ENCODE measurements around the gene ARHGAP15. TPM values are rescaled to one million over a fixed set of nuclear protein-coding genes. Genes with fewer than 3 reads are reported as not detected.
A peak's percentile ranks its signal among the peaks of the same experiment; 100 is the strongest.

Gene ARHGAP15
- polyA plus RNA-seq, 1 donor from 2014 or later = 190 TPM

DNA sequence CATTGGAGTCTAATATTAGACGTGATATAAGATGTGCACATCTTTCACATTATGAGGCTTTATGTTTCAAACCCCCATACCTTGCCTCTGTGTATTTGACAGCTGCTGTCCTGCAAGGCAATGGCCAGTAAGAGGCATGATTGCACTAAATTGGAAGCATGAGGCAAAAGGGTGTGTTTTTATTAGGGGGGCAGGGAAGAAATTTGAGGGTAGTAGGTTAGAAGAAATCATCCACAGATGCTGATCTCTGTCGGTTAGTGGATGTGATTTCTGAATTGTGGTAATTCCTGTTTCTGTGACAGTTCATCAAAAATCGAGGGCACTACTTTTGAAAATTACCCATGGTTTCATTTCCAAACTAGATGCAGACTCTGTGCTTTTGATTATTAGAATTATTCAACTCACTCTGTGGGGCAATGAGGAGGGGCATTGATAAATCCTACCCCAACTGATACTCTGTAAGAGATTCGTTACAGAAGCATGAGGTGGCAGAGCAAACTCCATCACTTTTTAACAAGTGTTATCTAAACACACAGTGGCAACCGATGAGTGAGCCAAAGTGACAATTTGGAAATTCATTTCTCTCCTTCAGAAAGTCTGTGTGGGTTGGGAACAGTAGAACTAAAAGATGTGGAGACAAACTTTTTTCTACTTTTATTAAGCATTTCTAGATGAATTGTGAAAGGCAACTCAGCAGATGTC, 453.0 kb downstream of the ARHGAP15 start:
- H3K4me1 Mint-ChIP-seq = peaks cover 6 to 17% (median 9%) of the 10 kb centered on the region in 3 donors
- no peaks in the 10 kb centered on the region for H3K27me3 Mint-ChIP-seq
- no peak overlapping the region for H3K27ac Mint-ChIP-seq
- H3K9me3 Mint-ChIP-seq = peaks cover 0 to 4% (median 0%) of the 10 kb centered on the region in 3 donors
- H3K36me3 Mint-ChIP-seq = peaks cover 13% of the 10 kb centered on the region
- H3K4me3 Mint-ChIP-seq = no peak overlapping the region

- Mint-ChIP-seq H3K4me3 (no peak overlapping the region), H3K4me1 (peaks cover 13 to 33% (median 17%) of the 10 kb centered on the region in 3 donors), H3K36me3 (peaks cover 14% of the 10 kb centered on the region), H3K27me3 (no peaks in the 10 kb centered on the region), H3K9me3 (peaks cover 0 to 4% (median 0%) of the 10 kb centered on the region in 3 donors), H3K27ac (peak overlapping the region in 1 of 3 donors; percentile 23)
Measured at GRCh38 chr2:143584936-143585335, 455.7 kb downstream of the ARHGAP15 start.

- no peak overlapping the region for H3K4me3 Mint-ChIP-seq
- H3K9me3 Mint-ChIP-seq = peaks cover 0 to 4% (median 0%) of the 10 kb centered on the region in 3 donors
Measured at GRCh38 chr2:143586119-143586518, 456.9 kb downstream of the ARHGAP15 start.

DNA sequence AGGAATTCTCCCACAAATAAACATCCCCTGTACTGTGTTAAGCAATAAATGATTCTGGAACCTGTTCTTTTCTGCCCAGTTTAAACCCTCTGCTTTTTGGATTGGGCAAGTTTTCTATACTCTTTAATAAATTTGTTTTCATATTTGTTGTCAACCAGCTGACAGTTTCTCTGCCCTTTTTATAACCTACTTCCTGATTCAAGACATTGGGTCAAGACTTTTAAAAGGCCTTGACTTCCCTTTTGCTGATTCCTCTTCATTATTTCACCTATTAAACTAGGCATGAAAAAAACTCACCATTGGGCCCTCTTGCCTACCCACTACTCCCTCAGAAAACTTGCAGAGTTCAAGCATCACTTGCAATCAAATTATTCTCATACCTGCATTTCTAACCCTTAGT, 459.5 kb downstream of the ARHGAP15 start:
- H3K4me3 Mint-ChIP-seq = no peak overlapping the region
- peaks cover 0 to 4% (median 0%) of the 10 kb centered on the region in 3 donors for H3K9me3 Mint-ChIP-seq
- H3K4me1 Mint-ChIP-seq = peaks cover 9 to 19% (median 17%) of the 10 kb centered on the region in 3 donors
- H3K27ac Mint-ChIP-seq = peak overlapping the region in 1 of 3 donors; percentile 70
- no peaks in the 10 kb centered on the region for H3K27me3 Mint-ChIP-seq
- peaks cover 16% of the 10 kb centered on the region for H3K36me3 Mint-ChIP-seq

More at GRCh38 chr2:143586119-143586518, 456.9 kb downstream of the ARHGAP15 start:
- H3K36me3 Mint-ChIP-seq = peaks cover 19% of the 10 kb centered on the region
- no peaks in the 10 kb centered on the region for H3K27me3 Mint-ChIP-seq
- H3K27ac Mint-ChIP-seq = no peak overlapping the region
- H3K4me1 Mint-ChIP-seq = peaks cover 12 to 28% (median 17%) of the 10 kb centered on the region in 3 donors

- Mint-ChIP-seq H3K36me3 (peaks cover 13% of the 10 kb centered on the region), H3K4me1 (peaks cover 0 to 5% (median 0%) of the 10 kb centered on the region in 3 donors), H3K27ac (no peak overlapping the region)
Measured at GRCh38 chr2:143594161-143594560, 464.9 kb downstream of the ARHGAP15 start.

GRCh38 chr2:143594745-143595144, 465.5 kb downstream of the ARHGAP15 start:
- Mint-ChIP-seq H3K4me1 (peaks cover 0 to 5% (median 0%) of the 10 kb centered on the region in 3 donors), H3K36me3 (peaks cover 13% of the 10 kb centered on the region)

More at GRCh38 chr2:143594161-143594560, 464.9 kb downstream of the ARHGAP15 start:
- Mint-ChIP-seq H3K27me3 (no peaks in the 10 kb centered on the region), H3K9me3 (no peaks in the 10 kb centered on the region), H3K4me3 (no peak overlapping the region)

GRCh38 chr2:143600116-143600515, 470.9 kb downstream of the ARHGAP15 start:
- H3K9me3 Mint-ChIP-seq = no peaks in the 10 kb centered on the region
- H3K27me3 Mint-ChIP-seq = no peaks in the 10 kb centered on the region
- H3K27ac Mint-ChIP-seq = no peak overlapping the region
- peaks cover 17% of the 10 kb centered on the region for H3K36me3 Mint-ChIP-seq
- H3K4me1 Mint-ChIP-seq = peaks cover 3 to 4% (median 3%) of the 10 kb centered on the region in 3 donors
- H3K4me3 Mint-ChIP-seq = no peak overlapping the region

More at GRCh38 chr2:143594745-143595144, 465.5 kb downstream of the ARHGAP15 start:
- no peak overlapping the region for H3K4me3 Mint-ChIP-seq
- no peak overlapping the region for H3K27ac Mint-ChIP-seq
- no peaks in the 10 kb centered on the region for H3K27me3 Mint-ChIP-seq
- no peaks in the 10 kb centered on the region for H3K9me3 Mint-ChIP-seq

- Mint-ChIP-seq H3K36me3 (peaks cover 15% of the 10 kb centered on the region), H3K27ac (peak overlapping the region in 2 of 3 donors; percentile 31 to 63), H3K4me1 (peaks cover 3 to 4% (median 3%) of the 10 kb centered on the region in 3 donors), H3K27me3 (no peaks in the 10 kb centered on the region), H3K9me3 (no peaks in the 10 kb centered on the region), H3K4me3 (no peak overlapping the region)
Measured at GRCh38 chr2:143601828-143602227, 472.6 kb downstream of the ARHGAP15 start.

DNA sequence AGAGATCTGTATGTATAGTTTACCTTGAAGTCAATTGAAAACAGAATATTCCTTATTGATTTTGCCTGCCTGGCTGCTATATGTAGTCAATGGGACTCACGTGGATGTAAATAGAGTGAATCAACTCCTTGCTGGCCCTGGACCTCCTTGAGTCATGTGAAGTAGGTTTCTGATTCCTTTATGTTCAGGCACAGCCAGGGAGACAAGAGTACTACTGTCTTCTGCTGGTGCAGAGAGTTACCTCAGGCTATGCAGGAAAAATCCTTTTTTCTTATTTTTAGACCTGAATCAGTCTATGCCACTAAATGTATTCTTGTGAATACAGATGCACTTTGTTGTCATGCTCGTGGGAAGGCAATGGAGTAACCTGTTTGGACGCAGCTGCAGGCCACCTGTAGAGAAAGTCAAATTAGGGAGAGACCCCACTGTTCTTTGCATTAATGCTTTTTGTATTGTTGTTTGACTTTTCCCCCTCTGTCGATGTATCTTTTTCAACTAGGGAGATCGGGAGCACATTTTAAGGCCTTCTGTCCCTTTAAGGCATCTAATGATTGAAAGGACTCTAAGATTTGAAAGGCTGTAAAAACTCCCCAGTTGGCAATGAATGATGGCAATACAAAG, 473.9 kb downstream of the ARHGAP15 start:
- H3K36me3 Mint-ChIP-seq = peaks cover 13% of the 10 kb centered on the region

GRCh38 chr2:143603846-143604565, 474.8 kb downstream of the ARHGAP15 start:
- Mint-ChIP-seq H3K36me3 (peaks cover 13% of the 10 kb centered on the region), H3K27ac (no peak overlapping the region), H3K4me1 (peaks cover 3 to 4% (median 3%) of the 10 kb centered on the region in 3 donors), H3K9me3 (no peaks in the 10 kb centered on the region), H3K4me3 (no peak overlapping the region), H3K27me3 (no peaks in the 10 kb centered on the region)

More for the DNA sequence above, 473.9 kb downstream of the ARHGAP15 start:
- no peak overlapping the region for H3K27ac Mint-ChIP-seq
- no peaks in the 10 kb centered on the region for H3K9me3 Mint-ChIP-seq
- H3K4me1 Mint-ChIP-seq = peaks cover 3 to 4% (median 3%) of the 10 kb centered on the region in 3 donors
- no peaks in the 10 kb centered on the region for H3K27me3 Mint-ChIP-seq
- H3K4me3 Mint-ChIP-seq = no peak overlapping the region

- H3K27me3 Mint-ChIP-seq = no peaks in the 10 kb centered on the region
- peak overlapping the region in 1 of 3 donors; percentile 47 for H3K27ac Mint-ChIP-seq
- H3K4me3 Mint-ChIP-seq = peak overlapping the region in 1 of 4 donors; percentile 16
- peaks cover 3 to 4% (median 3%) of the 10 kb centered on the region in 3 donors for H3K4me1 Mint-ChIP-seq
- no peaks in the 10 kb centered on the region for H3K9me3 Mint-ChIP-seq
- peaks cover 13% of the 10 kb centered on the region for H3K36me3 Mint-ChIP-seq
Measured at GRCh38 chr2:143604566-143604959, 475.3 kb downstream of the ARHGAP15 start.

GRCh38 chr2:143607231-143608062, 478.2 kb downstream of the ARHGAP15 start:
- H3K4me3 Mint-ChIP-seq = no peak overlapping the region
- H3K4me1 Mint-ChIP-seq = peaks cover 0 to 3% (median 3%) of the 10 kb centered on the region in 3 donors
- H3K27me3 Mint-ChIP-seq = no peaks in the 10 kb centered on the region
- H3K36me3 Mint-ChIP-seq = peaks cover 13% of the 10 kb centered on the region
- peak overlapping the region in 1 of 3 donors; percentile 25 for H3K27ac Mint-ChIP-seq
- H3K9me3 Mint-ChIP-seq = no peaks in the 10 kb centered on the region

GRCh38 chr2:143608063-143608423, 478.8 kb downstream of the ARHGAP15 start:
- Mint-ChIP-seq H3K4me1 (peaks cover 0 to 3% (median 3%) of the 10 kb centered on the region in 3 donors), H3K27me3 (no peaks in the 10 kb centered on the region), H3K27ac (no peak overlapping the region), H3K36me3 (peaks cover 13% of the 10 kb centered on the region), H3K9me3 (no peaks in the 10 kb centered on the region), H3K4me3 (no peak overlapping the region)

- no peaks in the 10 kb centered on the region for H3K27me3 Mint-ChIP-seq
- no peaks in the 10 kb centered on the region for H3K9me3 Mint-ChIP-seq
- H3K36me3 Mint-ChIP-seq = peaks cover 18% of the 10 kb centered on the region
- H3K4me3 Mint-ChIP-seq = no peak overlapping the region
- H3K27ac Mint-ChIP-seq = no peak overlapping the region
- peaks cover 0 to 5% (median 0%) of the 10 kb centered on the region in 3 donors for H3K4me1 Mint-ChIP-seq
Measured at GRCh38 chr2:143608758-143609157, 479.5 kb downstream of the ARHGAP15 start.

Data from IgD-negative memory B cell (primary cell).